Rectal smooth muscle tissue (tissue), 1 donor: ENCODE measurements around the gene TTC7B.

Experiments used
- H3K27ac ChIP-seq: one replicate; pipeline ENCODE4 v1.7.0; 2013; ENCODE audit warnings: low read depth, low read length, inconsistent platforms
- H3K27me3 ChIP-seq: one replicate; pipeline ENCODE4 v1.7.0; 2013; ENCODE audit warnings: low read length; ENCODE audit not compliant: control insufficient read depth, insufficient read depth
- H3K36me3 ChIP-seq: one replicate; pipeline ENCODE4 v1.7.0; 2013; ENCODE audit warnings: low read length; ENCODE audit not compliant: control insufficient read depth, insufficient read depth
- H3K4me1 ChIP-seq: one replicate; pipeline ENCODE4 v1.7.0; 2013; ENCODE audit warnings: low read length; ENCODE audit not compliant: control insufficient read depth, insufficient read depth
- H3K4me3 ChIP-seq: one replicate; pipeline ENCODE4 v1.7.0; 2013; ENCODE audit warnings: low read length
- H3K9ac ChIP-seq: one replicate; pipeline ENCODE4 v1.7.0; 2013; ENCODE audit warnings: low read length

Gene TTC7B

DNA sequence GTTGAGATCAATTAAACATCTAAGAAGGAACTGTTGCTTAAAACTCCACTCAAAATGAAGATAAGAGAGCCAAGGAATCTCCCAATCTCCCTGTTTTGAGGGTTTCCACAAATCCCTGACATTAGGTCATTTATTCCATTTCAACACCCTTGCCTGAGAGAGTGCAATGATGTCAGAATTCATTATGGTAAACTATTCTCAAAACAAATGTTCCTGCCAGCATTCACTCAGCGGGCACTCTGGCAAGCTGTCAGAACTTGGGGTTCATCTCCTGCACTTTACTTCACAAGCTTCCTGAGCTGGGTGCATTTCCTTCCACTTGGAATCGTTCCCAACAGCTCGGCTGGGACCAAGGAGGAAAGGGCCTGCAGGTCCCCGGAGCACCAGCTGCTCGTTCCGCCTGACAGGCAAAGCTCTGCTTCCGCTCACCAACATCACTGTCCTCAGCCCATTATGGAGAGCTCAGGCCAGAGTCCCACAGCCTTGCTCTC is 117.8 kb downstream of the TTC7B start:
- H3K9ac ChIP-seq = no peak overlapping the region
- peaks cover 29% of the 10 kb centered on the region for H3K4me1 ChIP-seq

DNA sequence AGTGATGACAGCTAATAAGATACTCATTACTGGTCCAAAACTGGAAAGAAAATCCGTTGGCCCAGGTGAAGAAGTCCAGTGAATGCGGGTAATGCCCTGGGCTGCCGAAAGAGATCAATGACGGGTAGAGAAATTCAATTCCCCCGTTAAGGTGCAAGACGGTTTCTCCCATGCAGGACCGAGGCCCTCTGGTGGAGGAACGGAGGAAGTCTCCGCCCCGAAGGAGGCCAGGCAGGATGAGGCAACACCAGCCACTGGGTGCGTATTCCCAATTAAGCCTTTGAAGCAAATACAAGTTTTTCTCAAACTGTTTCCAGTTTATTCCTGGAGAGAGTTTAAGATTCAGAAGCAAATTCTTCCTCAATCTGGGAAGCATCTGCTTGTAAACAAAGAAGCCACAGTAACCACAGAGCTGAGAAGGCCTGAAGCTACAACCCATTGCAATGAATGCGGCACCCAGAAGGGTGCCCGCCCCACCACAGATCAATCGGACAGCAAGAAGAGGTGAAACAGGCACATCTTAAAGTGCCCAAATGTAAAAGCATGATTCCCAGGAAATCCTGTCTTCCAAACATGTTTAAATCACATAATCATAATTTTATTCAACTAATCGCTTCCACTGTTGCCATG is 118.5 kb downstream of the TTC7B start:
- Histone ChIP-seq H3K4me1 (peaks cover 29% of the 10 kb centered on the region), H3K27ac (peak overlapping the region; percentile 91), H3K4me3 (no peak overlapping the region), H3K36me3 (no peaks in the 10 kb centered on the region), H3K9ac (no peak overlapping the region), H3K27me3 (no peaks in the 10 kb centered on the region)

More for the DNA sequence above, 117.8 kb downstream of the TTC7B start:
- Histone ChIP-seq H3K27me3 (no peaks in the 10 kb centered on the region), H3K4me3 (no peak overlapping the region), H3K36me3 (no peaks in the 10 kb centered on the region), H3K27ac (peak overlapping the region; percentile 91)

- H3K9ac ChIP-seq = no peak overlapping the region
These were observed 119.1 kb downstream of the TTC7B start for GRCh38 chr14:90697132-90697531.

DNA sequence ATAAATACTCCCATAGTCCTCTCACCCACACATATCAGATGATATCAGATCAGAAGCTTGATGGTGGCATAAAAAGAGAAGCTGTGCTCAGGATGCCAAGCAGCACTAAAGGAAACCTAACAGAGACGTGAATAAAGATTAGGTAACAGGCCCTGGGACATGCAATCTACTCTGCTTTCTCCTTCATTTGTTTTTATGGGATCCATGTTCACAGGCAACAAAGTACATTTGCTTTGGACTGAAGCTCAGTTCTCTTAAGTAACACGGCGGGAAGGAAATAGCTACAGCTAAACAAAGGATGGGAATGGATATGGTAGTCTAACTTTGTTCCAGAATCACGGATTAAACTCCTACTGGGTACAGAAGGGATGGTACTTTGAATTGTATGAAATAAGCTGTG is 119.5 kb downstream of the TTC7B start:
- no peaks in the 10 kb centered on the region for H3K36me3 ChIP-seq
- no peaks in the 10 kb centered on the region for H3K27me3 ChIP-seq
- no peak overlapping the region for H3K9ac ChIP-seq
- H3K4me1 ChIP-seq = peaks cover 29% of the 10 kb centered on the region
- no peak overlapping the region for H3K4me3 ChIP-seq
- H3K27ac ChIP-seq = peak overlapping the region; percentile 91

More at GRCh38 chr14:90697132-90697531, 119.1 kb downstream of the TTC7B start:
- Histone ChIP-seq H3K4me1 (peaks cover 29% of the 10 kb centered on the region), H3K36me3 (no peaks in the 10 kb centered on the region), H3K27me3 (no peaks in the 10 kb centered on the region), H3K4me3 (no peak overlapping the region), H3K27ac (peak overlapping the region; percentile 91)

DNA sequence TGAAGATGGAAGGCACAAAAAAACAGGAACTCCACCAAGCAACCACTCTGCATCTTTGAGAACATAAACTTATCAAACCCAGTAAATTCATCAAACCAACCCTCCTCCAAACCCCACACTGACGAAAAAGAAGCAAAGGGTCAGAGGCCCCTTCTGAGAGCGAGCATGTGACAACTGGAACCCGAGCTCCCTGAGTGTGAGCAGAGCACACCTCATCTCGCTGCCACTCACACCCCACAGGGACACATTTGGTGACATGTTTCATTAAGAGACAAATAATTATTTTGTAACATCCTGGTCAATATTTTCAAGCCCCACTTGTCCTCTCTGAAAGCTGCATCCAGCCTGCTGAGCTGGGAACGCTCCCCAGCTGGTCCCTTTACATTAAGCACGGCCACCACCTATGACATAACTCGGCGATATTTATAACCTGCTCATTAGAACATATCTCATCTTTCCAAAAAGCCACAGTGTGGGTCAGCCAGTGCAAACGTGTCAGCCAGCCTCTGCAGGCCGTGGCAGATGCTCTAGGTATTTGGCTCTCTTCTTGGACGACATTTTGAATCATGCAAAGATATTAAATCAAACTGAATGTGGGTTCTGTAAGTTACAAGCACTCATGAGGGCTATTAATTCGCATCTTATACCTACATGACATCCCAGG is 120.1 kb downstream of the TTC7B start:
- peak overlapping the region; percentile 91 for H3K27ac ChIP-seq
- no peak overlapping the region for H3K9ac ChIP-seq
- H3K27me3 ChIP-seq = no peaks in the 10 kb centered on the region
- no peaks in the 10 kb centered on the region for H3K36me3 ChIP-seq
- peaks cover 29% of the 10 kb centered on the region for H3K4me1 ChIP-seq
- no peak overlapping the region for H3K4me3 ChIP-seq

DNA sequence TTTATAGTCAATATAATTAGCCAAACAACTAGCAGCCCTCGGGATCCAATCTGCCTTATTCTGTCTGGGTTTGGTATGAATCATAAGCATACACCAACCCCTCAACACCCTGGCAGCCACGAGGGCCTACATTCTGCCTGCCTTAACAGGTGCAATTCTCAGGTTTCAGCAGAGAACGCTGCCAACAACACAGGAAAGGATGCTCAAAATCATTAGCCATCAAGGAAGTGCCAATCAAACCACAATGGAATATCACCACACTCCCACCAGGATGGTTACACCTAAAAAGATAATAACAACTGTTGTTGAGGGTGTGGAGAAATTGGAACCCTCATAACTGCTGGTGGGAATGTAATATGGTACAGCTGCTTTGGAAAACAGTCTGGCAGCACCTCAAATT is 122.8 kb downstream of the TTC7B start:
- peaks cover 24% of the 10 kb centered on the region for H3K4me1 ChIP-seq
- H3K36me3 ChIP-seq = no peaks in the 10 kb centered on the region
- no peaks in the 10 kb centered on the region for H3K27me3 ChIP-seq
- no peak overlapping the region for H3K27ac ChIP-seq
- no peak overlapping the region for H3K9ac ChIP-seq
- no peak overlapping the region for H3K4me3 ChIP-seq

- H3K9ac ChIP-seq = no peak overlapping the region
- H3K27me3 ChIP-seq = no peaks in the 10 kb centered on the region
- H3K4me3 ChIP-seq = no peak overlapping the region
- H3K36me3 ChIP-seq = no peaks in the 10 kb centered on the region
- peaks cover 19% of the 10 kb centered on the region for H3K4me1 ChIP-seq
- no peak overlapping the region for H3K27ac ChIP-seq
These were observed 123.4 kb downstream of the TTC7B start for GRCh38 chr14:90692826-90693225.

- H3K4me3 ChIP-seq = no peak overlapping the region
- no peak overlapping the region for H3K9ac ChIP-seq
- no peaks in the 10 kb centered on the region for H3K36me3 ChIP-seq
- no peak overlapping the region for H3K27ac ChIP-seq
- H3K4me1 ChIP-seq = peaks cover 12% of the 10 kb centered on the region
- no peaks in the 10 kb centered on the region for H3K27me3 ChIP-seq
These were observed 124.2 kb downstream of the TTC7B start for GRCh38 chr14:90692061-90692460.

- Histone ChIP-seq H3K36me3 (no peaks in the 10 kb centered on the region), H3K4me1 (peaks cover 8% of the 10 kb centered on the region), H3K4me3 (no peak overlapping the region), H3K27me3 (no peaks in the 10 kb centered on the region), H3K9ac (no peak overlapping the region), H3K27ac (no peak overlapping the region)
These were observed 124.6 kb downstream of the TTC7B start for GRCh38 chr14:90691627-90692026.

DNA sequence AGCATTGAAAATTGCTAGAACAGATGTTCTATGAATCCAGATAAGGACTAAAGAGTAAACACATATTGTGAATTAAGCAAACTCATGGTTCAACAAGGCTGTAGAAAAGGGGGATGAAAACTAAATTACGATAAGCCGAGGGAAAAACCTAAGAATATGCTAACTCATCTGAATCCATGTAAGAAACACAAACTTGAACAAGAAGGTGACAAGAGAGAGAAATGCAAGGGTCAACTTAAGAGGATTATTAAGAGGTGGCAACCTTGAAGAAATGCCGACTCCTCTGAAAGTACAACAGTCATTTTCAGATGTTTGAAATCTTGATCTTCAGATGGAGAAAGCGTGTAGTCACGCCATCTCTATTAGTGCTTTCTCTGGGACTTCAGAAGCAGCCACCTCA is 128.6 kb downstream of the TTC7B start:
- H3K36me3 ChIP-seq = no peaks in the 10 kb centered on the region
- H3K4me3 ChIP-seq = no peak overlapping the region
- no peak overlapping the region for H3K9ac ChIP-seq
- no peaks in the 10 kb centered on the region for H3K27me3 ChIP-seq
- H3K27ac ChIP-seq = no peak overlapping the region
- H3K4me1 ChIP-seq = no peaks in the 10 kb centered on the region

- H3K36me3 ChIP-seq = no peaks in the 10 kb centered on the region
- no peak overlapping the region for H3K27ac ChIP-seq
- no peak overlapping the region for H3K9ac ChIP-seq
- no peaks in the 10 kb centered on the region for H3K27me3 ChIP-seq
- no peak overlapping the region for H3K4me3 ChIP-seq
- peaks cover 8% of the 10 kb centered on the region for H3K4me1 ChIP-seq
These were observed 133.6 kb downstream of the TTC7B start for GRCh38 chr14:90682615-90683014.

GRCh38 chr14:90681929-90682328 is 134.3 kb downstream of the TTC7B start:
- Histone ChIP-seq H3K4me3 (no peak overlapping the region), H3K9ac (no peak overlapping the region), H3K4me1 (peaks cover 15% of the 10 kb centered on the region)

More at GRCh38 chr14:90681929-90682328, 134.3 kb downstream of the TTC7B start:
- Histone ChIP-seq H3K27me3 (no peaks in the 10 kb centered on the region), H3K27ac (no peak overlapping the region), H3K36me3 (no peaks in the 10 kb centered on the region)
